Measurements from ENCODE around the gene RFC1. TPM values are rescaled to one million over a fixed set of nuclear protein-coding genes. Genes with fewer than 3 reads are reported as not detected.

Gene RFC1
- total RNA-seq, 1 experiment from 2014 or later: 56.8 TPM

DNA sequence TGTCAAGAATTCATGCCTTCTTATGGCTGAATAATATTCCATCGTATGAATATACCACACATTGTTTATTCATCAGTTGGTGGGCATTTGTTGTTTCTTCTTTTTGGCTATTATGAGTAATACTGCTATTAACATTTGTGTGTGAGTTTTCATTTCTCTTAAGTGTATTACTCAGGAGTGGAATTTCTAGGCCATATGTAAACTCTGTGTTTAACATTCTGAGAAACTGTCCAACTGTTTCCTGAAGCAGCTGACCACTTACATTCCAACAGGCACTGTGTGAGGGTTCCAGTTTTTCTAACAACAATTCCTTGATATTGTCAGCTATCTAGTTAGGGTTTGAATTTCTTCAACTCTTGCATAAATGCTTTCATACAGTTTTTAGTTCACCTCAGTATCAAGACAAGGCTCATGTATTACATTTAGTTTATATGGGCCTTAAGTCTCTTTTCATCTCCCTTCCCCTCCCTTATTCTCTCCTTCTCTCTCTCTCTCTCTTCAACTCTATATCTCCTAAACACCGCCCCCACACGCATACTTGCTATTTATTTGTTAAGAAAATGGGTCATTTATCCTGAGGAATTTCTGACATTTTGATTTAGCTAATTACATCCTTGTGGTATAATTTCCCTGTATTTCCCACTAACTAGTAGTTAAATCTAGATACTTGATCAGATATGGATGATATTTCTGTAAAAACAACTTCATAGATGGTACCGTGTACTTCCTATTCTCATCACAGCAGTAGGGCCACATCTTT is 106.4 kb downstream of the RFC1 start:
- Histone ChIP-seq H3T11ph (ENCODE audit: low read length) (no peak overlapping the region), H2AK5ac (ENCODE audit: insufficient read length, low read length) (no peak overlapping the region), H4K20me1 (ENCODE audit: control insufficient read depth, insufficient read depth, insufficient read length) (no peaks in the 10 kb centered on the region), H4K5ac (ENCODE audit: insufficient read length, low read depth, low read length) (no peak overlapping the region), H2BK15ac (ENCODE audit: low read depth, low read length) (no peak overlapping the region), H3K14ac (ENCODE audit: insufficient read depth, low read length) (no peak overlapping the region), H3K79me2 (ENCODE audit: insufficient read depth, low read length) (no peaks in the 10 kb centered on the region), H3K4ac (ENCODE audit: low read depth, low read length) (no peak overlapping the region), H3K4me1 (ENCODE audit: insufficient read depth, low read length) (no peaks in the 10 kb centered on the region; the same call in 1 of the 2 replicates), H3K27me3 (ENCODE audit: insufficient read depth, low read length) (no peaks in the 10 kb centered on the region), H3K18ac (ENCODE audit: insufficient read length, low read depth, low read length) (no peak overlapping the region), H3K27ac (ENCODE audit: insufficient read length, low read depth, low read length) (no peak overlapping the region), H3K56ac (ENCODE audit: insufficient read length, low read depth, low read length) (no peak overlapping the region), H3K4me2 (ENCODE audit: insufficient read depth, insufficient read length, low read length) (no peak overlapping the region), H2BK5ac (ENCODE audit: insufficient read length, low read length) (no peak overlapping the region), H3K23me2 (ENCODE audit: insufficient read length, low read depth, low read length, poor library complexity, severe bottlenecking) (no peaks in the 10 kb centered on the region), H2AFZ (ENCODE audit: low read length) (no peak overlapping the region), H3K79me1 (ENCODE audit: insufficient read depth, low read depth, low read length, poor library complexity, severe bottlenecking) (no peaks in the 10 kb centered on the region), H3K9me3 (ENCODE audit: control insufficient read depth, low read depth, low read length) (no peaks in the 10 kb centered on the region), H4K91ac (ENCODE audit: insufficient read length, low read depth, low read length) (no peak overlapping the region), H4K8ac (replicated peaks; ENCODE audit: insufficient read length, low read depth, low read length) (no peak overlapping the region), H2BK20ac (ENCODE audit: low read depth, low read length, poor library complexity, severe bottlenecking) (no peak overlapping the region), H3K9ac (ENCODE audit: extremely low read depth, insufficient read length, low read length) (no peak overlapping the region), H3K23ac (ENCODE audit: insufficient read length, low read depth, low read length) (no peak overlapping the region), H2BK12ac (ENCODE audit: insufficient read length, low read depth, low read length) (no peak overlapping the region), H2BK120ac (ENCODE audit: low read depth, low read length, poor library complexity, severe bottlenecking) (no peak overlapping the region)
- WGBS (ENCODE audit: extremely low coverage, insufficient read length, low lambda C conversion rate): 100% methylated on average over 2 of the region's 4 CpGs
- H3K9me3 Mint-ChIP-seq: no peaks in the 10 kb centered on the region
- peaks cover 9 to 14% of the 10 kb centered on the region in 2 experiments for H3K4me1 Mint-ChIP-seq
- TF ChIP-seq CTCF (conservative IDR thresholded peaks at IDR 0.05): no peak
- H3K27ac Mint-ChIP-seq: no peak overlapping the region
- H3K4me3 Mint-ChIP-seq: no peak overlapping the region
- DNase-seq: no peak
- peaks cover 8 to 16% (median 10%) of the 10 kb centered on the region in 3 experiments for H3K36me3 Mint-ChIP-seq (ENCODE audit: insufficient read depth in 1 of 3, low read depth in 3 of 3)
- H3K27me3 Mint-ChIP-seq (ENCODE audit: low read depth): no peaks in the 10 kb centered on the region
